Thyroid gland (tissue), 4 donors: Measurements from ENCODE around the gene ANKDD1B.

Source experiments
- POLR2A ChIP-seq, 2 donors: fragments of 450-650 bp; IDR thresholded peaks; one replicate each; pipeline ENCODE4 v1.6.1; 2017; ENCODE audit warnings: antibody characterized with exemption in 2 of 2, mild to moderate bottlenecking in 2 of 2, moderate library complexity in 1 of 2
- TF ChIP-seq, protein P1 (sequence below), 6 experiments: fragments of 200-600 bp in 3 of 6; fragments of 450-650 bp in 3 of 6; sonication (generic) in 3 of 6; IDR thresholded peaks; one replicate each; pipeline ENCODE4 v1.5.1; 2016 to 2019; ENCODE audit warnings: antibody characterized with exemption in 6 of 6, mild to moderate bottlenecking in 2 of 6, inconsistent platforms in 1 of 6, moderate library complexity in 1 of 6

- TF ChIP-seq, protein P1, sequence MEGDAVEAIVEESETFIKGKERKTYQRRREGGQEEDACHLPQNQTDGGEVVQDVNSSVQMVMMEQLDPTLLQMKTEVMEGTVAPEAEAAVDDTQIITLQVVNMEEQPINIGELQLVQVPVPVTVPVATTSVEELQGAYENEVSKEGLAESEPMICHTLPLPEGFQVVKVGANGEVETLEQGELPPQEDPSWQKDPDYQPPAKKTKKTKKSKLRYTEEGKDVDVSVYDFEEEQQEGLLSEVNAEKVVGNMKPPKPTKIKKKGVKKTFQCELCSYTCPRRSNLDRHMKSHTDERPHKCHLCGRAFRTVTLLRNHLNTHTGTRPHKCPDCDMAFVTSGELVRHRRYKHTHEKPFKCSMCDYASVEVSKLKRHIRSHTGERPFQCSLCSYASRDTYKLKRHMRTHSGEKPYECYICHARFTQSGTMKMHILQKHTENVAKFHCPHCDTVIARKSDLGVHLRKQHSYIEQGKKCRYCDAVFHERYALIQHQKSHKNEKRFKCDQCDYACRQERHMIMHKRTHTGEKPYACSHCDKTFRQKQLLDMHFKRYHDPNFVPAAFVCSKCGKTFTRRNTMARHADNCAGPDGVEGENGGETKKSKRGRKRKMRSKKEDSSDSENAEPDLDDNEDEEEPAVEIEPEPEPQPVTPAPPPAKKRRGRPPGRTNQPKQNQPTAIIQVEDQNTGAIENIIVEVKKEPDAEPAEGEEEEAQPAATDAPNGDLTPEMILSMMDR (IDR thresholded peaks at IDR 0.05) = no peak
- TF ChIP-seq POLR2A (IDR thresholded peaks at IDR 0.05) = no peak
Observed at GRCh38 chr5:75656311-75657003, 45.2 kb downstream of the ANKDD1B start.
